GM19328 (cell line): Measurements from ENCODE around the gene DVL2.

ENCODE experiments used
- ATAC-seq: cut with Tn5 transposase; IDR thresholded peaks from one replicate; pipeline ENCODE4 v1.9.1; 2021; ENCODE audit warnings: mild to moderate bottlenecking, moderate library complexity; ENCODE audit not compliant: unreplicated experiment

DVL2 gene

GRCh38 chr17:7176841-7177190, 57.5 kb downstream of the DVL2 start:
- ATAC-seq: no peak

- no peak for ATAC-seq
Measured at GRCh38 chr17:7176107-7176840, 58.0 kb downstream of the DVL2 start.
